SK-N-SH (cell line): ENCODE results near the gene PRPF40B. TPM values are rescaled to one million over a fixed set of nuclear protein-coding genes. Genes with fewer than 3 reads are reported as not detected.
A peak's percentile ranks its signal among the peaks of the same experiment; 100 is the strongest.

ENCODE experiments used
- CTCF ChIA-PET: fragments of 300-600, 350-600 bp; formaldehyde crosslinking; extraction: SDS; loops from one replicate; lab custom pipeline; 2021; lab: Yijun Ruan, JAX
- POLR2A ChIA-PET: fragments of 350-600 bp; sonication (Branson Sonifier 250); formaldehyde crosslinking; extraction: SDS; loops from one replicate; lab custom pipeline; 2020; ENCODE audit warnings: antibody characterized with exemption, inconsistent platforms; lab: Yijun Ruan, JAX
- DNase-seq: peaks from one replicate; pipeline ENCODE4 v3.0.0; 2012
- H2AFZ ChIP-seq: fragments of 200-600 bp; sonication (generic); 2 replicates; pipeline ENCODE4 v1.8.1; 2016; ENCODE audit warnings: antibody characterized with exemption, mild to moderate bottlenecking, low read depth
- H3F3A ChIP-seq: fragments of 200-600 bp; sonication (generic); replicated peaks from 2 replicates; pipeline ENCODE3; 2016; ENCODE audit warnings: antibody characterized with exemption, mild to moderate bottlenecking; ENCODE audit not compliant: insufficient read depth
- H3K27ac ChIP-seq, 2 experiments: fragments of 200-500 bp in 1 of 2; fragments of 200-600 bp in 1 of 2; sonication (Bioruptor generic) in 1 of 2; sonication (generic), shearing (Covaris generic) in 1 of 2; 2 replicates each; pipeline versions ENCODE4 v1.5.1 to v1.6.1; 2014 to 2016; ENCODE audit warnings: low read depth in 2 of 2, inconsistent platforms in 1 of 2, low read length in 1 of 2, mild to moderate bottlenecking in 1 of 2, mixed read lengths in 1 of 2
- H3K27me3 ChIP-seq: fragments of 200-600 bp; sonication (generic), shearing (Covaris generic); 2 replicates; pipeline ENCODE4 v1.6.1; 2016; ENCODE audit warnings: mixed run types; ENCODE audit not compliant: insufficient read depth
- H3K36me3 ChIP-seq, 2 experiments: fragments of 200-500 bp in 1 of 2; fragments of 200-600 bp in 1 of 2; sonication (Bioruptor generic) in 1 of 2; sonication (generic) in 1 of 2; replicated peaks in 1 of 2; 2 replicates each; pipeline versions ENCODE3 to v1.5.1; 2014 to 2016; ENCODE audit warnings: low read length in 1 of 2, mild to moderate bottlenecking in 1 of 2; ENCODE audit not compliant: insufficient read depth in 2 of 2, control insufficient read depth in 1 of 2
- H3K4me1 ChIP-seq, 2 experiments: fragments of 200-500 bp in 1 of 2; fragments of 200-600 bp in 1 of 2; sonication (Bioruptor generic) in 1 of 2; sonication (generic), shearing (Covaris generic) in 1 of 2; 2 replicates each; pipeline versions ENCODE4 v1.5.1 to v1.6.1; 2014 to 2016; ENCODE audit warnings: low read depth in 1 of 2, low read length in 1 of 2, mixed run types in 1 of 2; ENCODE audit not compliant: insufficient read depth in 2 of 2, control insufficient read depth in 1 of 2
- H3K4me2 ChIP-seq: fragments of 200-600 bp; sonication (generic), shearing (Covaris generic); 2 replicates; pipeline ENCODE4 v1.6.1; 2017; ENCODE audit warnings: mixed run types
- H3K4me3 ChIP-seq, 2 experiments: fragments of 200-500 bp in 1 of 2; fragments of 200-600 bp in 1 of 2; sonication (Bioruptor generic) in 1 of 2; sonication (generic), shearing (Covaris generic) in 1 of 2; 2 replicates each; pipeline versions ENCODE4 v1.5.1 to v1.8.1; 2014 to 2016; ENCODE audit warnings: low read depth in 2 of 2, inconsistent platforms in 1 of 2, low read length in 1 of 2, mild to moderate bottlenecking in 1 of 2, mixed read lengths in 1 of 2, moderate library complexity in 1 of 2
- H3K79me2 ChIP-seq: fragments of 200-600 bp; sonication (generic); 2 replicates; pipeline ENCODE4 v1.8.1; 2017; ENCODE audit warnings: mild to moderate bottlenecking; ENCODE audit not compliant: insufficient read depth
- H3K9ac ChIP-seq: fragments of 200-600 bp; sonication (generic); 2 replicates; pipeline ENCODE4 v1.6.1; 2017; ENCODE audit warnings: mixed run types
- H3K9me2 ChIP-seq: fragments of 200-600 bp; sonication (generic); 2 replicates; pipeline ENCODE4 v1.6.1; 2017; ENCODE audit warnings: mixed run types
- H3K9me3 ChIP-seq: fragments of 200-600 bp; sonication (generic); 2 replicates; pipeline ENCODE4 v1.6.1; 2017; ENCODE audit warnings: mixed run types, mild to moderate bottlenecking, moderate library complexity
- H4K20me1 ChIP-seq: fragments of 200-600 bp; sonication (generic); 2 replicates; pipeline ENCODE4 v1.6.1; 2017; ENCODE audit warnings: mild to moderate bottlenecking, mixed run types; ENCODE audit not compliant: insufficient read depth
- ELF1 ChIP-seq: IDR thresholded peaks from 2 replicates; pipeline ENCODE4 v1.4.0; 2012
- EZH2phosphoT487 ChIP-seq: fragments of 200-600 bp; sonication (generic); IDR thresholded peaks from 2 replicates; pipeline ENCODE4 v1.6.1; 2017; ENCODE audit warnings: low read depth, mixed run types, mild to moderate bottlenecking, antibody characterized with exemption, moderate library complexity, borderline replicate concordance
- FOSL2 ChIP-seq: IDR thresholded peaks from 2 replicates; pipeline ENCODE4 v1.4.0; 2012; ENCODE audit warnings: low read depth, mild to moderate bottlenecking, moderate library complexity, borderline replicate concordance
- GABPA ChIP-seq: IDR thresholded peaks from 2 replicates; pipeline ENCODE4 v1.4.0; 2012; ENCODE audit warnings: low read depth, mild to moderate bottlenecking
- IRF3 ChIP-seq: fragments of 150-350 bp; IDR thresholded peaks from 2 replicates; pipeline ENCODE4 v1.6.1; 2016; ENCODE audit warnings: mild to moderate bottlenecking, low read depth, low read length
- JUND ChIP-seq: IDR thresholded peaks from 2 replicates; pipeline ENCODE4 v1.4.0; 2012
- MEF2A ChIP-seq: IDR thresholded peaks from 2 replicates; pipeline ENCODE4 v1.4.0; 2012; ENCODE audit warnings: low read depth, borderline replicate concordance
- MXI1 ChIP-seq: IDR thresholded peaks from 2 replicates; pipeline ENCODE4 v1.6.1; 2012; ENCODE audit warnings: mild to moderate bottlenecking, low read depth, low read length, improper control_type of control experiment
- NFIC ChIP-seq: IDR thresholded peaks from 2 replicates; pipeline ENCODE4 v1.4.0; 2012; ENCODE audit warnings: borderline replicate concordance
- PBX3 ChIP-seq: IDR thresholded peaks from 2 replicates; pipeline ENCODE4; 2012
- RAD21 ChIP-seq: IDR thresholded peaks from 2 replicates; pipeline ENCODE4 v1.6.1; 2012; ENCODE audit warnings: mild to moderate bottlenecking, low read length
- REST ChIP-seq: IDR thresholded peaks from 2 replicates; pipeline ENCODE4 v1.6.1; 2012; ENCODE audit warnings: mild to moderate bottlenecking, low read depth, low read length, moderate library complexity
- RXRA ChIP-seq: IDR thresholded peaks from 2 replicates; pipeline ENCODE4 v1.4.0; 2012; ENCODE audit warnings: low read depth, mild to moderate bottlenecking, borderline replicate concordance
- SMC3 ChIP-seq: IDR thresholded peaks from 2 replicates; pipeline ENCODE4 v1.6.1; 2012; ENCODE audit warnings: low read depth, low read length, improper control_type of control experiment
- TAF1 ChIP-seq: IDR thresholded peaks from 2 replicates; pipeline ENCODE4 v1.6.1; 2012; ENCODE audit warnings: low read depth, mild to moderate bottlenecking, low read length, moderate library complexity, borderline replicate concordance
- TEAD4 ChIP-seq: IDR thresholded peaks from 2 replicates; pipeline ENCODE4 v1.4.0; 2012; ENCODE audit warnings: mild to moderate bottlenecking, borderline replicate concordance; ENCODE audit not compliant: insufficient read depth
- USF2 ChIP-seq: fragments of 150-350 bp; IDR thresholded peaks from 2 replicates; pipeline ENCODE4 v1.6.1; 2017; ENCODE audit warnings: antibody characterized with exemption, low read length, low read depth, borderline replicate concordance
- YY1 ChIP-seq: IDR thresholded peaks from 2 replicates; pipeline ENCODE4 v1.4.0; 2012; ENCODE audit warnings: low read depth, mild to moderate bottlenecking
- WGBS: methylation state at CpG from one replicate; pipeline ENCODE4 v1.1.6; 2017; ENCODE audit warnings: low lambda C conversion rate; 5-methylcytosine and 5-hydroxymethylcytosine counted together
- polyA plus RNA-seq, 3 experiments: library from polyadenylated mRNA; depleted of rRNA; stranded (reverse); fragments of >200 nt; gene quantifications; 2 replicates each; pipeline ENCODE4 v1.2.3, GENCODE V29; 2012

PRPF40B gene
- polyA plus RNA-seq, 1 of the 3 experiments (the other 2 are of a cell fraction), result 27.0 TPM

- CTCF ChIA-PET, result interaction anchor here (0.6 to 4.2 kb wide), 15 partner anchors 11 to 165 kb away, joined by 3 to 29 read pairs (median 6); partner anchors contain the start of genes FMNL3 and TMBIM6
- peaks cover 83% of the 10 kb centered on the region for H3K79me2 ChIP-seq
- no peaks in the 10 kb centered on the region for H3K36me3 ChIP-seq
- no peaks in the 10 kb centered on the region for H3K27me3 ChIP-seq
- H4K20me1 ChIP-seq, result peaks cover 10% of the 10 kb centered on the region; the same call in 1 of the 2 replicates
- TF ChIP-seq YY1 (no peak), USF2 (no peak), JUND (no peak)
- DNase-seq, result no peak
- POLR2A ChIA-PET, result interaction anchor here (0.8 to 3.2 kb wide), 8 partner anchors 9 to 67 kb away, joined by 3 to 20 read pairs (median 6); partner anchors contain the start of genes FMNL3 and TMBIM6
- H3K9me3 ChIP-seq, result no peaks in the 10 kb centered on the region
- peak overlapping the region; percentile 83 for H3K4me2 ChIP-seq
- WGBS, result 68% methylated on average over 4 of the region's 4 CpGs
- H3K9me2 ChIP-seq, result no peaks in the 10 kb centered on the region
- H3K27ac ChIP-seq, result peak overlapping the region; percentile 96 to 98
- H3K9ac ChIP-seq, result peak overlapping the region; percentile 79
- H3F3A ChIP-seq, result peaks cover 26% of the 10 kb centered on the region
- H2AFZ ChIP-seq, result peak overlapping the region; percentile 29; the same call in 1 of the 2 replicates
- H3K4me1 ChIP-seq, result peaks cover 34 to 49% of the 10 kb centered on the region in 2 experiments
- H3K4me3 ChIP-seq, result no peak overlapping the region
These were observed 51.1 kb downstream of the PRPF40B start for GRCh38 chr12:49674318-49674981.

- DNase-seq, result no peak
- H3K4me3 ChIP-seq, result no peak overlapping the region
- H3K9me2 ChIP-seq, result no peaks in the 10 kb centered on the region
- H3K4me1 ChIP-seq, result peaks cover 34 to 49% of the 10 kb centered on the region in 2 experiments
- ChIA-PET POLR2A (interaction anchor here (1.0 to 3.2 kb wide), 4 partner anchors 14 to 66 kb away, joined by 3 to 20 read pairs (median 13); partner anchors contain the start of genes FMNL3 and TMBIM6), CTCF (interaction anchor here (0.6 to 3.4 kb wide), 7 partner anchors 16 to 164 kb away, joined by 3 to 29 read pairs (median 5); partner anchors contain the start of genes FMNL3 and TMBIM6)
- H3K36me3 ChIP-seq, result no peaks in the 10 kb centered on the region
- H4K20me1 ChIP-seq, result peaks cover 10% of the 10 kb centered on the region; the same call in 1 of the 2 replicates
- no peak overlapping the region for H3K9ac ChIP-seq
- peaks cover 26% of the 10 kb centered on the region for H3F3A ChIP-seq
- H3K9me3 ChIP-seq, result no peaks in the 10 kb centered on the region
- H3K27ac ChIP-seq, result peak overlapping the region; percentile 96 to 98
- H3K27me3 ChIP-seq, result no peaks in the 10 kb centered on the region
- no peak overlapping the region for H2AFZ ChIP-seq
- peaks cover 83% of the 10 kb centered on the region for H3K79me2 ChIP-seq
- WGBS, result 95% methylated on average over 7 of the region's 7 CpGs
- H3K4me2 ChIP-seq, result peak overlapping the region; percentile 83
- no peak for TF ChIP-seq REST
- no peak for TF ChIP-seq RXRA
- TF ChIP-seq FOSL2, result no peak
- TF ChIP-seq USF2, result no peak
- TF ChIP-seq SMC3, result no peak
- no peak for TF ChIP-seq NFIC
- TF ChIP-seq EZH2phosphoT487, result no peak
- no peak for TF ChIP-seq RAD21
- TF ChIP-seq PBX3, result no peak
- TF ChIP-seq MEF2A, result no peak
- no peak for TF ChIP-seq IRF3
- no peak for TF ChIP-seq MXI1
- no peak for TF ChIP-seq JUND
- TF ChIP-seq ELF1, result no peak
- no peak for TF ChIP-seq TEAD4
- no peak for TF ChIP-seq GABPA
- TF ChIP-seq TAF1, result no peak
These were observed 51.8 kb downstream of the PRPF40B start for GRCh38 chr12:49675137-49675536.
